Ovary (tissue), 3 donors: Measurements from ENCODE around the gene MEIS1.

Source experiments
- EP300 ChIP-seq: sonication (generic); formaldehyde crosslinking; IDR thresholded peaks from one replicate; pipeline ENCODE4 v1.6.1; 2017; ENCODE audit warnings: antibody characterized with exemption
- POLR2A ChIP-seq: fragments of 450-650 bp; IDR thresholded peaks from one replicate; pipeline ENCODE4 v1.6.1; 2017; ENCODE audit warnings: antibody characterized with exemption, mild to moderate bottlenecking, moderate library complexity
- TF ChIP-seq, protein P1 (sequence below), 3 donors: fragments of 450-650 bp in 2 of 3; fragments of 200-600 bp in 1 of 3; IDR thresholded peaks; one replicate each; pipeline versions ENCODE4 v1.5.1 to v1.8.0; 2016 to 2022; ENCODE audit warnings: antibody characterized with exemption in 3 of 3, mild to moderate bottlenecking in 1 of 3
- donor health status: DM: no; HTN: no; CAD: no.

DNA sequence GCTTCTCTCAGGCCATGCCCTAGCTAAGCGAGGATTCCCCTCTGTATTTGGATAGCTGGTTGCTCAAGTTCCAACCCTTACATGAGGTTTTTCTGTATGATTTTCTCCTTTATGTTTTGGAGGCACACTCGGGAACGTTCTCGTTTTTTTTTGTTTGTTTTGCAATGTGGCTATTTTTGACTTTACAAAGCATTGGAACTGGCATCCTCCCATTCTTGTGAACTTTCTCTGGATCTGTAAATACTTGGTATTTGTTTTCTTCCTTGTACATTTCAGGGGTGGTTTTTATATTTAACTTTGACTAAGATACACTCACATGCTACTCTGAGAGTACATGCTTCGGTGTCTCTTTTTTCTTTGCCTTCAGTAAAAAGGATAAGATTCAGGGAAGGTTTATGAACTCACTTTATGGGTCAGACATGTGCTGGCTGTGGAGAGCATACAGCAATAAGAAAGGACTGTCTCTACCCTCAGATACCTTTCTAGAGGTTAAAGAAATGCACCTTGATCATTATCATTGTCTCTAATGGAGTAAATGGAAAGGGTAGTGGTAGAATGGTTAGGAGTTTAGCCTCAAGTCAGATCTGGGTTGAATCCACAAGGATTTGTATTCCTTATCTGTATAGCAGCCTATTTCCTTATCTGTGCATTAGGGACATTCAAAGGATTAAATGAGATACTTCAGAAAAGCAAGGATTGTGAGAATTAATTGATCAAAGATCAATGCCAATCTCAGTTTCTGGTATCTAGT lies 61.9 kb downstream of the MEIS1 start:
- no peak for TF ChIP-seq POLR2A
- TF ChIP-seq, protein P1, sequence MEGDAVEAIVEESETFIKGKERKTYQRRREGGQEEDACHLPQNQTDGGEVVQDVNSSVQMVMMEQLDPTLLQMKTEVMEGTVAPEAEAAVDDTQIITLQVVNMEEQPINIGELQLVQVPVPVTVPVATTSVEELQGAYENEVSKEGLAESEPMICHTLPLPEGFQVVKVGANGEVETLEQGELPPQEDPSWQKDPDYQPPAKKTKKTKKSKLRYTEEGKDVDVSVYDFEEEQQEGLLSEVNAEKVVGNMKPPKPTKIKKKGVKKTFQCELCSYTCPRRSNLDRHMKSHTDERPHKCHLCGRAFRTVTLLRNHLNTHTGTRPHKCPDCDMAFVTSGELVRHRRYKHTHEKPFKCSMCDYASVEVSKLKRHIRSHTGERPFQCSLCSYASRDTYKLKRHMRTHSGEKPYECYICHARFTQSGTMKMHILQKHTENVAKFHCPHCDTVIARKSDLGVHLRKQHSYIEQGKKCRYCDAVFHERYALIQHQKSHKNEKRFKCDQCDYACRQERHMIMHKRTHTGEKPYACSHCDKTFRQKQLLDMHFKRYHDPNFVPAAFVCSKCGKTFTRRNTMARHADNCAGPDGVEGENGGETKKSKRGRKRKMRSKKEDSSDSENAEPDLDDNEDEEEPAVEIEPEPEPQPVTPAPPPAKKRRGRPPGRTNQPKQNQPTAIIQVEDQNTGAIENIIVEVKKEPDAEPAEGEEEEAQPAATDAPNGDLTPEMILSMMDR (IDR thresholded peaks at IDR 0.05): no peak
- TF ChIP-seq EP300: no peak
